Common myeloid progenitor, CD34-positive (primary cell): ENCODE data around the gene ADGRB3.
"Not testable (repeated sequence)": the region's sequence is repeated elsewhere in the genome, so short reads cannot be mapped to it uniquely, and the experiment has no call there.

ENCODE experiments used
- CTCF ChIA-PET: fragments of 350-600 bp; sonication (Branson Sonifier 250); formaldehyde crosslinking; loops from one replicate; lab custom pipeline; 2021; ENCODE audit warnings: antibody characterized with exemption; lab: Charles Lee
- POLR2A ChIA-PET: fragments of 350-600 bp; sonication (Branson Sonifier 250); formaldehyde crosslinking; loops from one replicate; lab custom pipeline; 2021; ENCODE audit warnings: antibody characterized with exemption; lab: Charles Lee
- DNase-seq, 3 donors: peaks; one replicate each; pipeline versions ENCODE4 v3.0.0 to v3.0.0-alpha.2; 2013
- H3K27ac ChIP-seq, 2 experiments: 1 replicate in 1 of 2; 2 replicates in 1 of 2; pipeline ENCODE4 v1.7.0; 2013; ENCODE audit warnings: inconsistent platforms in 2 of 2, low read length in 2 of 2, mild to moderate bottlenecking in 2 of 2, low read depth in 1 of 2, moderate library complexity in 1 of 2; ENCODE audit not compliant: severe bottlenecking in 2 of 2, insufficient read depth in 1 of 2, poor library complexity in 1 of 2
- H3K27me3 ChIP-seq, 5 experiments: replicated peaks in 2 of 5; 1 replicate in 3 of 5; 2 replicates in 2 of 5; pipeline versions ENCODE4 v1.6.1 to v1.7.0; 2013; ENCODE audit warnings: low read length in 4 of 5, mild to moderate bottlenecking in 2 of 5, moderate library complexity in 2 of 5, inconsistent platforms in 1 of 5; ENCODE audit not compliant: insufficient read depth in 5 of 5, control insufficient read depth in 4 of 5
- H3K36me3 ChIP-seq, 4 experiments: 1 replicate in 2 of 4; 2 replicates in 2 of 4; pipeline versions ENCODE4 v1.6.1 to v1.7.0; 2013; ENCODE audit warnings: low read length in 3 of 4, control low read depth in 1 of 4, mild to moderate bottlenecking in 1 of 4; ENCODE audit not compliant: control insufficient read depth in 4 of 4, insufficient read depth in 4 of 4
- H3K4me1 ChIP-seq, 4 experiments: 1 replicate in 3 of 4; 2 replicates in 1 of 4; pipeline versions ENCODE4 v1.6.1 to v1.7.1; 2013; ENCODE audit warnings: low read length in 3 of 4, mild to moderate bottlenecking in 3 of 4, control low read depth in 1 of 4, inconsistent platforms in 1 of 4, moderate library complexity in 1 of 4; ENCODE audit not compliant: control insufficient read depth in 4 of 4, insufficient read depth in 4 of 4; ENCODE audit errors: control extremely low read depth in 1 of 4
- H3K4me3 ChIP-seq, 7 experiments: 1 replicate in 4 of 7; 2 replicates in 3 of 7; pipeline versions ENCODE4 v1.5.1 to v1.7.0; 2013; ENCODE audit warnings: mild to moderate bottlenecking in 7 of 7, low read length in 6 of 7, moderate library complexity in 6 of 7, inconsistent platforms in 2 of 7, low read depth in 2 of 7, control low read depth in 1 of 7; ENCODE audit not compliant: insufficient read depth in 4 of 7, control insufficient read depth in 1 of 7; ENCODE audit errors: extremely low read depth in 1 of 7
- H3K9me3 ChIP-seq, 5 experiments: 1 replicate in 4 of 5; 2 replicates in 1 of 5; pipeline versions ENCODE4 v1.6.1 to v1.7.1; 2013; ENCODE audit warnings: low read length in 4 of 5, mild to moderate bottlenecking in 2 of 5, inconsistent platforms in 1 of 5, low read depth in 1 of 5, moderate library complexity in 1 of 5; ENCODE audit not compliant: control insufficient read depth in 4 of 5, insufficient read depth in 2 of 5; ENCODE audit errors: control extremely low read depth in 1 of 5
- WGBS: methylation state at CpG from one replicate; pipeline ENCODE4 v1.1.5; 2013; ENCODE audit not compliant: insufficient coverage; 5-methylcytosine and 5-hydroxymethylcytosine counted together

Gene ADGRB3

GRCh38 chr6:68771426-68771825 lies 136.3 kb downstream of the ADGRB3 start:
- Histone ChIP-seq H3K27me3 (no peaks in the 10 kb centered on the region), H3K4me3 (no peak overlapping the region), H3K27ac (no peak overlapping the region), H3K36me3 (no peaks in the 10 kb centered on the region), H3K4me1 (no peaks in the 10 kb centered on the region), H3K9me3 (no peaks in the 10 kb centered on the region)
- ChIA-PET CTCF (interaction anchor here (2.5 kb wide), 1 partner anchor 133 kb away, joined by 12 read pairs; no protein-coding TSS in a partner anchor), POLR2A (no interaction called here)
- no peak for DNase-seq

GRCh38 chr6:68774843-68775242 lies 139.8 kb downstream of the ADGRB3 start:
- WGBS, result 100% methylated on average over 1 of the region's 1 CpG
- H3K27ac ChIP-seq, result no peak overlapping the region
- no peak for DNase-seq
- H3K27me3 ChIP-seq, result peaks cover 0 to 4% (median 0%) of the 10 kb centered on the region in 5 experiments
- CTCF ChIA-PET, result interaction anchor here (8.2 kb wide), 1 partner anchor 137 kb away, joined by 146 read pairs; the partner anchor contains the start of gene ADGRB3
- POLR2A ChIA-PET, result no interaction called here
- no peak overlapping the region for H3K4me3 ChIP-seq
- H3K4me1 ChIP-seq, result no peaks in the 10 kb centered on the region
- H3K9me3 ChIP-seq, result no peaks in the 10 kb centered on the region
- no peaks in the 10 kb centered on the region for H3K36me3 ChIP-seq

- ChIA-PET CTCF (interaction anchor here (0.8 to 8.2 kb wide), 3 partner anchors 61 to 432 kb away, joined by 3 to 146 read pairs (median 16); partner anchors contain the start of gene ADGRB3), POLR2A (no interaction called here)
- H3K4me1 ChIP-seq, result no peaks in the 10 kb centered on the region
- H3K36me3 ChIP-seq, result no peaks in the 10 kb centered on the region
- no peak overlapping the region for H3K27ac ChIP-seq
- DNase-seq, result no peak
- H3K9me3 ChIP-seq, result no peaks in the 10 kb centered on the region
- peaks cover 0 to 4% (median 0%) of the 10 kb centered on the region in 5 experiments for H3K27me3 ChIP-seq
- no peak overlapping the region for H3K4me3 ChIP-seq
- WGBS, result 100% methylated on average over 1 of the region's 2 CpGs
Observed at GRCh38 chr6:68776354-68776753, 141.3 kb downstream of the ADGRB3 start.

- no peaks in the 10 kb centered on the region for H3K9me3 ChIP-seq
- DNase-seq, result no peak
- ChIA-PET POLR2A (no interaction called here), CTCF (interaction anchor here (0.7 to 8.2 kb wide), 17 partner anchors 9 to 434 kb away, joined by 3 to 146 read pairs (median 4); partner anchors contain the start of gene ADGRB3)
- H3K27me3 ChIP-seq, result peaks cover 0 to 4% (median 0%) of the 10 kb centered on the region in 5 experiments
- no peak overlapping the region for H3K27ac ChIP-seq
- no peaks in the 10 kb centered on the region for H3K4me1 ChIP-seq
- H3K36me3 ChIP-seq, result no peaks in the 10 kb centered on the region
- H3K4me3 ChIP-seq, result no peak overlapping the region
Observed at GRCh38 chr6:68777956-68778355, 142.9 kb downstream of the ADGRB3 start.

GRCh38 chr6:68778356-68779020 lies 143.4 kb downstream of the ADGRB3 start:
- Histone ChIP-seq H3K27me3 (peaks cover 0 to 4% (median 0%) of the 10 kb centered on the region in 5 experiments), H3K27ac (no peak overlapping the region), H3K36me3 (no peaks in the 10 kb centered on the region), H3K4me3 (no peak overlapping the region), H3K4me1 (no peaks in the 10 kb centered on the region), H3K9me3 (no peaks in the 10 kb centered on the region)
- ChIA-PET POLR2A (no interaction called here), CTCF (interaction anchor here (0.7 to 8.2 kb wide), 17 partner anchors 9 to 434 kb away, joined by 3 to 146 read pairs (median 4); partner anchors contain the start of gene ADGRB3)
- WGBS, result 55% methylated on average over 4 of the region's 5 CpGs
- DNase-seq, result peak; percentile 71 to 83 (median 77)

GRCh38 chr6:68779366-68779765 lies 144.3 kb downstream of the ADGRB3 start:
- DNase-seq, result no peak
- Histone ChIP-seq H3K27ac (no peak overlapping the region), H3K4me3 (no peak overlapping the region), H3K36me3 (no peaks in the 10 kb centered on the region), H3K4me1 (no peaks in the 10 kb centered on the region), H3K27me3 (peaks cover 0 to 4% (median 0%) of the 10 kb centered on the region in 5 experiments), H3K9me3 (no peaks in the 10 kb centered on the region)
- 100% methylated on average over 1 of the region's 2 CpGs for WGBS
- ChIA-PET CTCF (interaction anchor here (1.2 to 8.2 kb wide), 10 partner anchors 10 to 1329 kb away, joined by 3 to 146 read pairs (median 6); partner anchors contain the start of gene ADGRB3), POLR2A (no interaction called here)

- H3K36me3 ChIP-seq, DNase-seq, POLR2A ChIA-PET, H3K9me3 ChIP-seq, H3K4me1 ChIP-seq, H3K27ac ChIP-seq, H3K27me3 ChIP-seq, H3K4me3 ChIP-seq: not testable (repeated sequence)
- WGBS, result 83% methylated on average over 1 of the region's 6 CpGs
- CTCF ChIA-PET, result interaction anchor here (1.6 kb wide), 1 partner anchor 11 kb away, joined by 4 read pairs; no protein-coding TSS in a partner anchor
Observed at GRCh38 chr6:68790128-68790527, 155.0 kb downstream of the ADGRB3 start.
